ENCODE measurements around the gene ADCY9. TPM values are rescaled to one million over a fixed set of nuclear protein-coding genes. Genes with fewer than 3 reads are reported as not detected.

Gene ADCY9
- total and polyA plus RNA-seq, 10 donors = 0.70 to 23.0 (median 11.8) TPM

GRCh38 chr16:3922241-3922640 is 194.0 kb downstream of the ADCY9 start:
- Histone ChIP-seq H3K27me3 (replicated peaks in 1 of 7) (peaks cover 0 to 20% (median 0%) of the 10 kb centered on the region in 7 donors), H3K27ac (no peak overlapping the region), H3K36me3 (no peaks in the 10 kb centered on the region), H3K9me3 (peaks cover 0 to 27% (median 19%) of the 10 kb centered on the region in 8 donors), H3K4me3 (no peak overlapping the region), H3K4me1 (no peaks in the 10 kb centered on the region)
- intact Hi-C loops (cut with DNase I; ENCODE audit: low total_unique reads) = no loop called here
- peak; percentile 20 for DNase-seq
- TF ChIP-seq POLR2A (IDR thresholded peaks at IDR 0.05) = no peak
- TF ChIP-seq CTCF (IDR thresholded peaks at IDR 0.05 in 8 of 11, conservative IDR thresholded peaks at IDR 0.05 in 3 of 11) = no peak
- no peak for TF ChIP-seq POLR2AphosphoS5 (IDR thresholded peaks at IDR 0.05)
- WGBS, 5 donors = 59 to 77% (median 63%) methylated on average over 12 to 13 of the region's 13 CpGs

- Histone ChIP-seq H3K4me1 (no peaks in the 10 kb centered on the region), H3K27me3 (replicated peaks in 1 of 7) (peaks cover 0 to 26% (median 0%) of the 10 kb centered on the region in 7 donors), H3K27ac (no peak overlapping the region), H3K36me3 (no peaks in the 10 kb centered on the region), H3K9me3 (peaks cover 0 to 33% (median 24%) of the 10 kb centered on the region in 8 donors), H3K4me3 (no peak overlapping the region)
- DNase-seq = peak; percentile 51
- 59 to 91% (median 86%) methylated on average over 3 to 8 of the region's 8 CpGs for WGBS, 5 donors
- intact Hi-C loops (cut with DNase I; ENCODE audit: low total_unique reads) = no loop called here
- TF ChIP-seq POLR2A (IDR thresholded peaks at IDR 0.05) = no peak
- no peak for TF ChIP-seq POLR2AphosphoS5 (IDR thresholded peaks at IDR 0.05)
- TF ChIP-seq CTCF (IDR thresholded peaks at IDR 0.05 in 8 of 11, conservative IDR thresholded peaks at IDR 0.05 in 3 of 11) = no peak
Observed at GRCh38 chr16:3920206-3920605, 196.0 kb downstream of the ADCY9 start.

- no peaks in the 10 kb centered on the region for H3K36me3 ChIP-seq
- TF ChIP-seq CTCF (IDR thresholded peaks at IDR 0.05 in 8 of 11, conservative IDR thresholded peaks at IDR 0.05 in 3 of 11) = no peak
- no peak for TF ChIP-seq POLR2AphosphoS5 (IDR thresholded peaks at IDR 0.05)
- no peak for TF ChIP-seq POLR2A (IDR thresholded peaks at IDR 0.05)
- H3K27me3 ChIP-seq (replicated peaks in 1 of 7) = peaks cover 0 to 26% (median 0%) of the 10 kb centered on the region in 7 donors
- no peak overlapping the region for H3K4me3 ChIP-seq
- WGBS, 5 donors = 78 to 89% (median 79%) methylated on average over 6 of the region's 6 CpGs
- peak; percentile 13 for DNase-seq
- H3K4me1 ChIP-seq = no peaks in the 10 kb centered on the region
- H3K9me3 ChIP-seq = peaks cover 0 to 33% (median 24%) of the 10 kb centered on the region in 8 donors
- no peak overlapping the region for H3K27ac ChIP-seq
- intact Hi-C loops (cut with DNase I; ENCODE audit: low total_unique reads) = no loop called here
Observed at GRCh38 chr16:3919413-3919812, 196.8 kb downstream of the ADCY9 start.

- H3K9me3 ChIP-seq = peaks cover 0 to 33% (median 24%) of the 10 kb centered on the region in 8 donors
- H3K36me3 ChIP-seq = no peaks in the 10 kb centered on the region
- no peak for DNase-seq
- no peak overlapping the region for H3K4me3 ChIP-seq
- intact Hi-C loops (cut with DNase I; ENCODE audit: low total_unique reads) = no loop called here
- peaks cover 0 to 11% (median 0%) of the 10 kb centered on the region in 7 donors for H3K27me3 ChIP-seq (replicated peaks in 1 of 7)
- no peak for TF ChIP-seq POLR2A (IDR thresholded peaks at IDR 0.05)
- no peak for TF ChIP-seq CTCF (IDR thresholded peaks at IDR 0.05 in 8 of 11, conservative IDR thresholded peaks at IDR 0.05 in 3 of 11)
- no peak for TF ChIP-seq POLR2AphosphoS5 (IDR thresholded peaks at IDR 0.05)
- no peak overlapping the region for H3K27ac ChIP-seq
- H3K4me1 ChIP-seq = no peaks in the 10 kb centered on the region
- 77 to 95% (median 90%) methylated on average over 13 to 17 of the region's 17 CpGs for WGBS, 5 donors
Observed at GRCh38 chr16:3915426-3916260, 200.6 kb downstream of the ADCY9 start.

Data from spleen (tissue), 11 donors.